Karpas-422 (cell line): ENCODE results near the gene HAGHL. TPM values are rescaled to one million over a fixed set of nuclear protein-coding genes. Genes with fewer than 3 reads are reported as not detected.
"Not testable (repeated sequence)": the region's sequence is repeated elsewhere in the genome, so short reads cannot be mapped to it uniquely, and the experiment has no call there.

Source experiments
- DNase-seq: peaks from one replicate; pipeline ENCODE4 v3.0.0-alpha.2; 2015
- H2AFZ ChIP-seq: fragments of 200-600 bp; sonication (generic); 2 replicates; pipeline ENCODE4 v1.6.1; 2014; ENCODE audit warnings: antibody characterized with exemption, low read length, mixed read lengths
- H3K27ac ChIP-seq: fragments of 200-600 bp; sonication (generic); 2 replicates; pipeline ENCODE4 v1.5.1; 2014; ENCODE audit warnings: mild to moderate bottlenecking, low read length, moderate library complexity
- H3K27me3 ChIP-seq: fragments of 200-600 bp; sonication (generic); 2 replicates; pipeline ENCODE4 v1.6.1; 2014; ENCODE audit warnings: low read length, mixed read lengths
- H3K36me3 ChIP-seq: fragments of 200-600 bp; sonication (generic); 2 replicates; pipeline ENCODE4 v1.6.1; 2014; ENCODE audit warnings: low read length, mixed read lengths; ENCODE audit not compliant: insufficient read depth
- H3K4me1 ChIP-seq: fragments of 200-600 bp; sonication (generic); 2 replicates; pipeline ENCODE4 v1.6.1; 2014; ENCODE audit warnings: mild to moderate bottlenecking, low read length, mixed read lengths
- H3K4me2 ChIP-seq: fragments of 200-600 bp; sonication (generic); 2 replicates; pipeline ENCODE4 v1.6.1; 2014; ENCODE audit warnings: low read length, low read depth, mild to moderate bottlenecking; ENCODE audit not compliant: poor library complexity, severe bottlenecking
- H3K4me3 ChIP-seq: fragments of 200-600 bp; sonication (generic); 2 replicates; pipeline ENCODE4 v1.5.1; 2014; ENCODE audit warnings: mild to moderate bottlenecking, antibody characterized with exemption, low read length, mixed read lengths
- H3K79me2 ChIP-seq: fragments of 200-600 bp; sonication (generic); 2 replicates; pipeline ENCODE4 v1.6.1; 2014; ENCODE audit warnings: mild to moderate bottlenecking, low read length, mixed read lengths
- H3K9ac ChIP-seq: fragments of 200-600 bp; sonication (generic); 2 replicates; pipeline ENCODE4 v1.6.0; 2014; ENCODE audit warnings: low read length
- H3K9me2 ChIP-seq: fragments of 200-600 bp; sonication (generic), shearing (Covaris generic); replicated peaks from 2 replicates; pipeline ENCODE4 v1.6.0; 2014; ENCODE audit warnings: mild to moderate bottlenecking, low read length, moderate library complexity; ENCODE audit not compliant: insufficient read depth
- H3K9me3 ChIP-seq: fragments of 300-700, 200-600 bp; sonication (generic); 2 replicates; pipeline ENCODE4 v1.6.1; 2014; ENCODE audit warnings: low read length, mixed read lengths
- H4K20me1 ChIP-seq: fragments of 200-600 bp; sonication (generic); 2 replicates; pipeline ENCODE4 v1.6.1; 2014; ENCODE audit warnings: mild to moderate bottlenecking, antibody characterized with exemption, low read length, low read depth; ENCODE audit not compliant: insufficient read depth
- total RNA-seq: library from RNA; depleted of rRNA; stranded (reverse); fragments of >200 nt; shearing (Covaris generic); gene quantifications from 2 replicates; pipeline ENCODE4 v1.2.3, GENCODE V29; 2014; ENCODE audit warnings: low replicate concordance

HAGHL gene
- total RNA-seq, 1 experiment from 2014 or later: 57.4 TPM

GRCh38 chr16:685967-686366 is 40.9 kb upstream of the HAGHL start:
- H3K36me3 ChIP-seq: 0 out of 2 replicates have a peak, but pooled peaks cover 4% of the 10 kb centered on the region
- H3K9ac ChIP-seq: no peak overlapping the region
- peaks cover 36% of the 10 kb centered on the region for H3K4me1 ChIP-seq
- H3K4me2 ChIP-seq: no peak overlapping the region
- H3K9me2 ChIP-seq: no peaks in the 10 kb centered on the region; the same call in 1 of the 2 replicates
- H3K4me3 ChIP-seq: no peak overlapping the region
- peaks cover 30% of the 10 kb centered on the region for H3K79me2 ChIP-seq
- no peaks in the 10 kb centered on the region for H3K9me3 ChIP-seq
- H3K27ac ChIP-seq: no peak overlapping the region
- no peak overlapping the region for H2AFZ ChIP-seq
- H4K20me1 ChIP-seq: peaks cover 9% of the 10 kb centered on the region
- DNase-seq: no peak
- H3K27me3 ChIP-seq: no peaks in the 10 kb centered on the region

GRCh38 chr16:686459-687260 is 40.2 kb upstream of the HAGHL start:
- Histone ChIP-seq H3K4me2 (no peak overlapping the region), H3K9ac (no peak overlapping the region), H3K9me2 (no peaks in the 10 kb centered on the region; the same call in 1 of the 2 replicates), H4K20me1 (peaks cover 2% of the 10 kb centered on the region), H3K79me2 (peaks cover 23% of the 10 kb centered on the region), H3K27me3 (no peaks in the 10 kb centered on the region), H2AFZ (no peak overlapping the region), H3K4me3 (no peak overlapping the region), H3K36me3 (0 out of 2 replicates have a peak, but pooled peaks cover 4% of the 10 kb centered on the region), H3K4me1 (peaks cover 29% of the 10 kb centered on the region), H3K9me3 (no peaks in the 10 kb centered on the region), H3K27ac (no peak overlapping the region)
- no peak for DNase-seq

- H3K9ac ChIP-seq: no peak overlapping the region
Measured at GRCh38 chr16:687499-687898, 39.4 kb upstream of the HAGHL start.

GRCh38 chr16:689175-689897 is 37.6 kb upstream of the HAGHL start:
- H2AFZ ChIP-seq: no peak overlapping the region
- H3K79me2 ChIP-seq: peaks cover 6% of the 10 kb centered on the region; the same call in 1 of the 2 replicates
- peaks cover 19% of the 10 kb centered on the region for H3K4me1 ChIP-seq
- peak overlapping the region; percentile 97 for H3K4me3 ChIP-seq
- no peaks in the 10 kb centered on the region; the same call in 1 of the 2 replicates for H3K9me2 ChIP-seq
- H3K9ac ChIP-seq: peak overlapping the region; percentile 95
- no peaks in the 10 kb centered on the region for H3K36me3 ChIP-seq
- no peak for DNase-seq
- no peaks in the 10 kb centered on the region for H3K9me3 ChIP-seq
- peak overlapping the region; percentile 95 for H3K4me2 ChIP-seq
- H4K20me1 ChIP-seq: no peaks in the 10 kb centered on the region
- peak overlapping the region; percentile 56 for H3K27ac ChIP-seq
- H3K27me3 ChIP-seq: no peaks in the 10 kb centered on the region

More at GRCh38 chr16:687499-687898, 39.4 kb upstream of the HAGHL start:
- Histone ChIP-seq H3K27me3 (no peaks in the 10 kb centered on the region), H3K27ac (no peak overlapping the region), H3K4me1 (peaks cover 21% of the 10 kb centered on the region), H3K4me2 (no peak overlapping the region), H3K36me3 (no peaks in the 10 kb centered on the region), H3K79me2 (peaks cover 15% of the 10 kb centered on the region), H3K4me3 (no peak overlapping the region), H4K20me1 (no peaks in the 10 kb centered on the region), H2AFZ (no peak overlapping the region), H3K9me3 (no peaks in the 10 kb centered on the region), H3K9me2 (no peaks in the 10 kb centered on the region; the same call in 1 of the 2 replicates)
- no peak for DNase-seq

- not testable (repeated sequence) for H3K4me2 ChIP-seq, H3K9me2 ChIP-seq
- H3K4me1 ChIP-seq: peaks cover 34% of the 10 kb centered on the region
Measured at GRCh38 chr16:691242-691641, 35.7 kb upstream of the HAGHL start.

GRCh38 chr16:692356-693108 is 34.4 kb upstream of the HAGHL start:
- Histone ChIP-seq H3K27me3 (no peaks in the 10 kb centered on the region), H3K9me3 (no peaks in the 10 kb centered on the region), H4K20me1 (no peaks in the 10 kb centered on the region), H2AFZ (no peak overlapping the region), H3K79me2 (peaks cover 6% of the 10 kb centered on the region; the same call in 1 of the 2 replicates), H3K27ac (no peak overlapping the region), H3K36me3 (no peaks in the 10 kb centered on the region), H3K4me1 (peaks cover 34% of the 10 kb centered on the region), H3K9ac (no peak overlapping the region), H3K9me2 (no peaks in the 10 kb centered on the region; the same call in 1 of the 2 replicates), H3K4me3 (no peak overlapping the region), H3K4me2 (no peak overlapping the region)
- DNase-seq: no peak

More at GRCh38 chr16:691242-691641, 35.7 kb upstream of the HAGHL start:
- not testable (repeated sequence) for H3K27ac ChIP-seq, H3K79me2 ChIP-seq, H3K9me3 ChIP-seq, H4K20me1 ChIP-seq, H2AFZ ChIP-seq, H3K4me3 ChIP-seq, H3K27me3 ChIP-seq, H3K36me3 ChIP-seq, H3K9ac ChIP-seq, DNase-seq

GRCh38 chr16:693364-693763 is 33.5 kb upstream of the HAGHL start:
- 0 out of 2 replicates have a peak overlapping the region, but pooled peaks have one; percentile 5 for H2AFZ ChIP-seq
- H4K20me1 ChIP-seq: no peaks in the 10 kb centered on the region
- H3K4me3 ChIP-seq: no peak overlapping the region; the same call in 1 of the 2 replicates
- peak overlapping the region; percentile 74 for H3K4me2 ChIP-seq
- peaks cover 6% of the 10 kb centered on the region; the same call in 1 of the 2 replicates for H3K79me2 ChIP-seq
- no peaks in the 10 kb centered on the region for H3K27me3 ChIP-seq
- H3K4me1 ChIP-seq: peaks cover 34% of the 10 kb centered on the region
- H3K27ac ChIP-seq: no peak overlapping the region
- no peak for DNase-seq
- H3K9me2 ChIP-seq: no peaks in the 10 kb centered on the region; the same call in 1 of the 2 replicates
- no peaks in the 10 kb centered on the region for H3K9me3 ChIP-seq
- H3K36me3 ChIP-seq: no peaks in the 10 kb centered on the region
- H3K9ac ChIP-seq: no peak overlapping the region; the same call in 1 of the 2 replicates
